SK-N-SH treated with all-trans-retinoic acid at 6 μM for 48 hours (cell line): Measurements from ENCODE around the gene ABHD17C.

ENCODE experiments used
- ARNTL ChIP-seq: fragments of 450-650 bp; formaldehyde crosslinking; IDR thresholded peaks from 2 replicates; pipeline ENCODE4 v1.5.0; 2020; ENCODE audit warnings: low read depth, mild to moderate bottlenecking, moderate library complexity, borderline replicate concordance
- CREB5 ChIP-seq: fragments of 250-450 bp; sonication (Bioruptor Pico); IDR thresholded peaks from 2 replicates; pipeline ENCODE4 v1.5.1; 2020; ENCODE audit warnings: low read depth, mild to moderate bottlenecking, moderate library complexity
- OSR1 ChIP-seq: fragments of 250-450 bp; sonication (Bioruptor Pico); IDR thresholded peaks from 2 replicates; pipeline ENCODE4 v1.8.0; 2022; ENCODE audit warnings: moderate library complexity, mild to moderate bottlenecking, inconsistent platforms
- RARB ChIP-seq: fragments of 250-450 bp; sonication (Bioruptor Pico); IDR thresholded peaks from 2 replicates; pipeline ENCODE4 v1.8.0; 2021; ENCODE audit warnings: mild to moderate bottlenecking, moderate library complexity

- TF ChIP-seq OSR1 (CRISPR knock-in tag) (no peak), CREB5 (CRISPR knock-in tag) (no peak), RARB (CRISPR knock-in tag) (no peak), ARNTL (CRISPR knock-in tag) (no peak)
Measured at GRCh38 chr15:80722811-80723210, 27.7 kb downstream of the ABHD17C start.
